Stimulated activated CD8-positive, alpha-beta memory T cell treated with anti-CD3 and anti-CD28 coated beads, Interleukin-15, amount 100 ng/mL, for 24 hours (primary cell): ENCODE data around the gene GMIP.

ENCODE experiments used
- DNase-seq: peaks from one replicate; pipeline ENCODE4 v3.0.0-alpha.2; 2020; ENCODE audit warnings: low read depth

The GMIP gene

GRCh38 chr19:19657397-19657783 lies 13.9 kb upstream of the GMIP start:
- DNase-seq = no peak

GRCh38 chr19:19656451-19657396 lies 13.3 kb upstream of the GMIP start:
- DNase-seq = no peak

GRCh38 chr19:19655641-19656343 lies 12.3 kb upstream of the GMIP start:
- no peak for DNase-seq

- no peak for DNase-seq
Observed at GRCh38 chr19:19655051-19655594, 11.7 kb upstream of the GMIP start.

- no peak for DNase-seq
Observed at GRCh38 chr19:19654441-19654840, 11.0 kb upstream of the GMIP start.

GRCh38 chr19:19653597-19654147 lies 10.2 kb upstream of the GMIP start:
- DNase-seq = no peak

GRCh38 chr19:19652482-19653295 lies 9.2 kb upstream of the GMIP start:
- DNase-seq = no peak

GRCh38 chr19:19651076-19651475 lies 7.6 kb upstream of the GMIP start:
- DNase-seq = no peak

GRCh38 chr19:19650331-19650730 lies 6.9 kb upstream of the GMIP start:
- DNase-seq = no peak

GRCh38 chr19:19649580-19649995 lies 6.1 kb upstream of the GMIP start:
- no peak for DNase-seq

- DNase-seq = no peak
Observed at GRCh38 chr19:19649155-19649554, 5.7 kb upstream of the GMIP start.

- no peak for DNase-seq
Observed at GRCh38 chr19:19647037-19647835, 3.8 kb upstream of the GMIP start.

GRCh38 chr19:19645233-19645870 lies 1.9 kb upstream of the GMIP start:
- DNase-seq = no peak

GRCh38 chr19:19644054-19644388 lies 564 bp upstream of the GMIP start:
- DNase-seq = no peak

GRCh38 chr19:19642506-19643157 lies 825 bp downstream of the GMIP start:
- DNase-seq = no peak

GRCh38 chr19:19637523-19638251 lies 5.8 kb downstream of the GMIP start:
- DNase-seq = no peak

GRCh38 chr19:19637186-19637522 lies 6.3 kb downstream of the GMIP start:
- no peak for DNase-seq

GRCh38 chr19:19636573-19637185 lies 6.8 kb downstream of the GMIP start:
- DNase-seq = no peak

- no peak for DNase-seq
Observed at GRCh38 chr19:19635313-19635702, 8.1 kb downstream of the GMIP start.
